ENCODE measurements around the gene NAA20. TPM values are rescaled to one million over a fixed set of nuclear protein-coding genes. Genes with fewer than 3 reads are reported as not detected.

Gene NAA20
- total and polyA plus RNA-seq, 4 donors, result 26.8 to 75.6 (median 39.2) TPM

DNA sequence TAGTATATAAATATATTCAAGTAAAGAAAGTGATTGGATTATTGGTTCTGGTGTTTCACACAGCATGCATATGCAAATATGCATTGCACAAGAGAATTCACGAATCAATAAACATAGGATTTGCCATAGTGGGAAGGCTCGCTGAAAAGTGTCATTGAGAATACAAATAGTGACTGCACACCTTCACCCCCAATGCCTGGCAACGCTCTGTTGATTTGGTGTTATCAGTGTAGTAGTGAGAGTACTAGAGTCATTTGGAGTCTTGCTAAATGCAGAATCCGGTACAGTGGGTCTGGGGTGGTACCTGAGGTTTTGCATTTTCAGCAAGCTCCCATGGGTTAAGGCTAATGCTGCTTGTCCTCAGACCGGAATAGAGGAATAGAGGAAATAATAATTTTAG, 49.7 kb upstream of the NAA20 start:
- no peak for TF ChIP-seq TAF1 (conservative IDR thresholded peaks at IDR 0.05)
- DNase-seq (ENCODE audit: low spot score), result no peak
- peaks cover 0 to 5% (median 2%) of the 10 kb centered on the region in 4 donors for H3K36me3 ChIP-seq (ENCODE audit: control insufficient read depth in 4 of 4, insufficient read depth in 3 of 4, low read depth in 1 of 4, low read length in 3 of 4)
- no peak overlapping the region for H3K4me3 ChIP-seq (ENCODE audit: low read depth in 1 of 3, low read length in 3 of 3)
- no peak overlapping the region for H3K27ac ChIP-seq (ENCODE audit: low read depth in 1 of 2, low read length in 2 of 2)
- peaks cover 6 to 32% (median 27%) of the 10 kb centered on the region in 4 donors for H3K4me1 ChIP-seq (ENCODE audit: control insufficient read depth in 4 of 4, insufficient read depth in 4 of 4, low read length in 3 of 4)
- H3K9ac ChIP-seq (ENCODE audit: low read depth in 1 of 2, low read length in 2 of 2), result no peak overlapping the region
- H3K9me3 ChIP-seq (ENCODE audit: control insufficient read depth in 4 of 4, low read length in 3 of 4), result no peaks in the 10 kb centered on the region
- WGBS, result 62% methylated on average over 5 of the region's 5 CpGs
- no peaks in the 10 kb centered on the region for H3K27me3 ChIP-seq (ENCODE audit: control insufficient read depth in 4 of 4, insufficient read depth in 4 of 4, low read length in 3 of 4)

DNA sequence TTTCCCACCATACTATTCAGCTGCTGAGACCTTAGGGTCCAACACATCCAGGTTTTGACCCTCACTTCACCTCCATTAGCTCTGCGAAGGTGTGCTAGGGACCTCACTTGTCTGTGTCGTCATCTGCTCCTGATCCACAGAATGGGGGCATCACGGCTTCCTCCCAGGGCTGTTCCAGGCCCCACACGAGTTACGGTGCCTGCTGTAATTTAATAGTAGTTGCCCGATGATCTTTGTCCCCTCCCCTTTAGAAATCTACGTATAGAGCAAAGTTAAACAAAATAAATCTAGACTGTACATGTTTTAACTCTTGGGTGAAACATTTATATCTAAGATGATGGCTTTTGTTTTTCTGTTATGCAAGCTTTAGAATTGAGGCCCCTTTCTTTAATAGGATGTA, 49.1 kb upstream of the NAA20 start:
- H3K9ac ChIP-seq (ENCODE audit: low read depth in 1 of 2, low read length in 2 of 2), result no peak overlapping the region
- H3K4me3 ChIP-seq (ENCODE audit: low read depth in 1 of 3, low read length in 3 of 3), result no peak overlapping the region
- H3K27ac ChIP-seq (ENCODE audit: low read depth in 1 of 2, low read length in 2 of 2), result no peak overlapping the region
- H3K27me3 ChIP-seq (ENCODE audit: control insufficient read depth in 4 of 4, insufficient read depth in 4 of 4, low read length in 3 of 4), result no peaks in the 10 kb centered on the region
- WGBS, result 89% methylated on average over 7 of the region's 7 CpGs
- H3K36me3 ChIP-seq (ENCODE audit: control insufficient read depth in 4 of 4, insufficient read depth in 3 of 4, low read depth in 1 of 4, low read length in 3 of 4), result peaks cover 0 to 5% (median 2%) of the 10 kb centered on the region in 4 donors
- DNase-seq (ENCODE audit: low spot score), result no peak
- H3K4me1 ChIP-seq (ENCODE audit: control insufficient read depth in 4 of 4, insufficient read depth in 4 of 4, low read length in 3 of 4), result peaks cover 6 to 32% (median 27%) of the 10 kb centered on the region in 4 donors
- no peaks in the 10 kb centered on the region for H3K9me3 ChIP-seq (ENCODE audit: control insufficient read depth in 4 of 4, low read length in 3 of 4)
- TF ChIP-seq, protein P1, sequence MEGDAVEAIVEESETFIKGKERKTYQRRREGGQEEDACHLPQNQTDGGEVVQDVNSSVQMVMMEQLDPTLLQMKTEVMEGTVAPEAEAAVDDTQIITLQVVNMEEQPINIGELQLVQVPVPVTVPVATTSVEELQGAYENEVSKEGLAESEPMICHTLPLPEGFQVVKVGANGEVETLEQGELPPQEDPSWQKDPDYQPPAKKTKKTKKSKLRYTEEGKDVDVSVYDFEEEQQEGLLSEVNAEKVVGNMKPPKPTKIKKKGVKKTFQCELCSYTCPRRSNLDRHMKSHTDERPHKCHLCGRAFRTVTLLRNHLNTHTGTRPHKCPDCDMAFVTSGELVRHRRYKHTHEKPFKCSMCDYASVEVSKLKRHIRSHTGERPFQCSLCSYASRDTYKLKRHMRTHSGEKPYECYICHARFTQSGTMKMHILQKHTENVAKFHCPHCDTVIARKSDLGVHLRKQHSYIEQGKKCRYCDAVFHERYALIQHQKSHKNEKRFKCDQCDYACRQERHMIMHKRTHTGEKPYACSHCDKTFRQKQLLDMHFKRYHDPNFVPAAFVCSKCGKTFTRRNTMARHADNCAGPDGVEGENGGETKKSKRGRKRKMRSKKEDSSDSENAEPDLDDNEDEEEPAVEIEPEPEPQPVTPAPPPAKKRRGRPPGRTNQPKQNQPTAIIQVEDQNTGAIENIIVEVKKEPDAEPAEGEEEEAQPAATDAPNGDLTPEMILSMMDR (IDR thresholded peaks at IDR 0.05; ENCODE audit: low read depth, low read length, missing input control), result no peak
- TF ChIP-seq FOXA2 (IDR thresholded peaks at IDR 0.05), result no peak
- TF ChIP-seq, protein P2, sequence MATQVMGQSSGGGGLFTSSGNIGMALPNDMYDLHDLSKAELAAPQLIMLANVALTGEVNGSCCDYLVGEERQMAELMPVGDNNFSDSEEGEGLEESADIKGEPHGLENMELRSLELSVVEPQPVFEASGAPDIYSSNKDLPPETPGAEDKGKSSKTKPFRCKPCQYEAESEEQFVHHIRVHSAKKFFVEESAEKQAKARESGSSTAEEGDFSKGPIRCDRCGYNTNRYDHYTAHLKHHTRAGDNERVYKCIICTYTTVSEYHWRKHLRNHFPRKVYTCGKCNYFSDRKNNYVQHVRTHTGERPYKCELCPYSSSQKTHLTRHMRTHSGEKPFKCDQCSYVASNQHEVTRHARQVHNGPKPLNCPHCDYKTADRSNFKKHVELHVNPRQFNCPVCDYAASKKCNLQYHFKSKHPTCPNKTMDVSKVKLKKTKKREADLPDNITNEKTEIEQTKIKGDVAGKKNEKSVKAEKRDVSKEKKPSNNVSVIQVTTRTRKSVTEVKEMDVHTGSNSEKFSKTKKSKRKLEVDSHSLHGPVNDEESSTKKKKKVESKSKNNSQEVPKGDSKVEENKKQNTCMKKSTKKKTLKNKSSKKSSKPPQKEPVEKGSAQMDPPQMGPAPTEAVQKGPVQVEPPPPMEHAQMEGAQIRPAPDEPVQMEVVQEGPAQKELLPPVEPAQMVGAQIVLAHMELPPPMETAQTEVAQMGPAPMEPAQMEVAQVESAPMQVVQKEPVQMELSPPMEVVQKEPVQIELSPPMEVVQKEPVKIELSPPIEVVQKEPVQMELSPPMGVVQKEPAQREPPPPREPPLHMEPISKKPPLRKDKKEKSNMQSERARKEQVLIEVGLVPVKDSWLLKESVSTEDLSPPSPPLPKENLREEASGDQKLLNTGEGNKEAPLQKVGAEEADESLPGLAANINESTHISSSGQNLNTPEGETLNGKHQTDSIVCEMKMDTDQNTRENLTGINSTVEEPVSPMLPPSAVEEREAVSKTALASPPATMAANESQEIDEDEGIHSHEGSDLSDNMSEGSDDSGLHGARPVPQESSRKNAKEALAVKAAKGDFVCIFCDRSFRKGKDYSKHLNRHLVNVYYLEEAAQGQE (IDR thresholded peaks at IDR 0.05), result no peak
- TF ChIP-seq EGR1 (IDR thresholded peaks at IDR 0.05; ENCODE audit: low read depth in 2 of 2), result no peak
- TF ChIP-seq, protein P3, sequence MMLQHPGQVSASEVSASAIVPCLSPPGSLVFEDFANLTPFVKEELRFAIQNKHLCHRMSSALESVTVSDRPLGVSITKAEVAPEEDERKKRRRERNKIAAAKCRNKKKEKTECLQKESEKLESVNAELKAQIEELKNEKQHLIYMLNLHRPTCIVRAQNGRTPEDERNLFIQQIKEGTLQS (IDR thresholded peaks at IDR 0.05), result no peak
- TF ChIP-seq HNF4A (conservative IDR thresholded peaks at IDR 0.05), result no peak
- TF ChIP-seq NR2F2 (IDR thresholded peaks at IDR 0.05), result no peak

DNA sequence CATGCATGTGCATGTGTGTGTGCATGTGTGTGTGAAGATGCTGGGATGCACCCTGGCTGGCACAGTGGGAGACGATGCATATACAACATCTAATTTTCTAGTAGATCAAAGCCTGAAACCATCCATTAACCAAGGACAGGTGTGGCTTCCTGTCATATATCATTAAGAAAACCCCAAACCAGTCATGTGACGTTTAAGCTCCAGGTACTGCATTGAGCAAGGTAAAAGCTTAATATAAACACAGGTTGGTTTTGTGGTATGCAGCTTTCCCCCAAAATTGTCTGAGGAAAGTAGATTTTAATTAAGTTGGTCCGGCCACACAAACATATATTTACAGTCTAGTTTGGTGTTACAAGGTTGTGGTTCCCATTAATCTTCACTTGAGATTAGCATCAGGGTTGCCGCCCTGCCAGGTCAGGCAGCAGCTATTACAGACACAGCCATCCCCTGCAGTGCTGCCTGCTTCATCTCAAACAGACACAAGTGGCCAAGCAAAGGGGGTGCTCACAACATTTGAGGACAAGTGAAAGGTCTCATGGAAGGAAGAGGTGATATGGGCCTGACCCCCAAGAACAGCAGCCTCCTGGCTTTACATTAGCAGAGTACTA, 48.6 kb upstream of the NAA20 start:
- no peak overlapping the region for H3K4me3 ChIP-seq (ENCODE audit: low read depth in 1 of 3, low read length in 3 of 3)
- no peak for DNase-seq (ENCODE audit: low spot score)
- no peak overlapping the region for H3K9ac ChIP-seq (ENCODE audit: low read depth in 1 of 2, low read length in 2 of 2)
- no peaks in the 10 kb centered on the region for H3K9me3 ChIP-seq (ENCODE audit: control insufficient read depth in 4 of 4, low read length in 3 of 4)
- H3K36me3 ChIP-seq (ENCODE audit: control insufficient read depth in 4 of 4, insufficient read depth in 3 of 4, low read depth in 1 of 4, low read length in 3 of 4), result peaks cover 0 to 5% (median 2%) of the 10 kb centered on the region in 4 donors
- peaks cover 6 to 32% (median 27%) of the 10 kb centered on the region in 4 donors for H3K4me1 ChIP-seq (ENCODE audit: control insufficient read depth in 4 of 4, insufficient read depth in 4 of 4, low read length in 3 of 4)
- H3K27ac ChIP-seq (ENCODE audit: low read depth in 1 of 2, low read length in 2 of 2), result no peak overlapping the region
- TF ChIP-seq FOXA2 (IDR thresholded peaks at IDR 0.05), result no peak
- TF ChIP-seq HNF4G (IDR thresholded peaks at IDR 0.05), result no peak
- no peak for TF ChIP-seq RAD21 (IDR thresholded peaks at IDR 0.05)
- TF ChIP-seq TAF1 (conservative IDR thresholded peaks at IDR 0.05), result no peak
- no peak for TF ChIP-seq RXRA (IDR thresholded peaks at IDR 0.05)
- TF ChIP-seq NR2F2 (IDR thresholded peaks at IDR 0.05), result no peak
- TF ChIP-seq, protein P2 (IDR thresholded peaks at IDR 0.05), result no peak
- no peak for TF ChIP-seq YY1 (IDR thresholded peaks at IDR 0.05)
- H3K27me3 ChIP-seq (ENCODE audit: control insufficient read depth in 4 of 4, insufficient read depth in 4 of 4, low read length in 3 of 4), result no peaks in the 10 kb centered on the region
- 86% methylated on average over 4 of the region's 4 CpGs for WGBS

All from liver (tissue), 9 donors.